Endothelial cell of umbilical vein (primary cell): ENCODE results near the gene CCDC69. TPM values are rescaled to one million over a fixed set of nuclear protein-coding genes. Genes with fewer than 3 reads are reported as not detected.

Source experiments
- BruUV-seq: library from RNA; stranded (reverse); fragments of 400-500 nt; replicated peaks from 2 replicates; lab custom pipeline; 2021; lab: Mats Ljungman, UMichigan
- CTCF ChIA-PET: fragments of 300-600, 350-600 bp; sonication (Branson Sonifier 250); formaldehyde crosslinking; loops from one replicate; lab custom pipeline; 2021; ENCODE audit warnings: antibody characterized with exemption, inconsistent platforms; lab: Charles Lee
- POLR2A ChIA-PET: fragments of 300-600, 350-600 bp; sonication (Branson Sonifier 250); formaldehyde crosslinking; loops from one replicate; lab custom pipeline; 2021; ENCODE audit warnings: antibody characterized with exemption, inconsistent platforms; lab: Charles Lee
- DNase-seq: peaks from one replicate; pipeline ENCODE4 v3.0.0-alpha.2; 2011; ENCODE audit warnings: low read depth, low spot score
- FAIRE-seq: peaks from 2 replicates; lab custom pipeline; 2011; peaks lifted over from hg19 to GRCh38; lab: Jason Lieb, UNC
- H2AFZ ChIP-seq: 2 replicates; pipeline ENCODE4 v1.6.0; 2012; ENCODE audit warnings: low read depth, low read length, control low read depth, inconsistent platforms
- H3K27ac ChIP-seq: 2 replicates; pipeline ENCODE4 v1.5.1; 2011; ENCODE audit warnings: low read depth, mild to moderate bottlenecking, control low read depth, low read length, moderate library complexity; ENCODE audit not compliant: insufficient read depth
- H3K27me3 ChIP-seq, 2 experiments: 2 replicates each; pipeline versions ENCODE4 v1.6.0 to v1.6.1; 2011; ENCODE audit warnings: low read length in 2 of 2, mixed read lengths in 1 of 2; ENCODE audit not compliant: control insufficient read depth in 2 of 2, insufficient read depth in 2 of 2
- H3K36me3 ChIP-seq, 2 experiments: 2 replicates in 1 of 2; 3 replicates in 1 of 2; pipeline ENCODE4 v1.5.1; 2011; ENCODE audit warnings: low read length in 2 of 2, mild to moderate bottlenecking in 1 of 2, moderate library complexity in 1 of 2; ENCODE audit not compliant: control insufficient read depth in 2 of 2, insufficient read depth in 2 of 2; ENCODE audit errors: extremely low read depth in 1 of 2
- H3K4me1 ChIP-seq: 3 replicates; pipeline ENCODE4 v1.5.1; 2011; ENCODE audit warnings: mild to moderate bottlenecking, low read length; ENCODE audit not compliant: control insufficient read depth, insufficient read depth; ENCODE audit errors: extremely low read depth
- H3K4me2 ChIP-seq: 2 replicates; pipeline ENCODE4 v1.6.1; 2011; ENCODE audit warnings: low read length, control low read depth, mixed read lengths; ENCODE audit not compliant: insufficient read depth
- H3K4me3 ChIP-seq, 3 experiments: fragments of 200-600 bp in 1 of 3; sonication (generic), shearing (Covaris generic) in 1 of 3; replicated peaks in 1 of 3; 2 replicates each; pipeline ENCODE4 v1.5.1; 2011 to 2016; ENCODE audit warnings: control low read depth in 3 of 3, low read length in 3 of 3, mild to moderate bottlenecking in 2 of 3, inconsistent platforms in 1 of 3, low read depth in 1 of 3, moderate library complexity in 1 of 3; ENCODE audit not compliant: insufficient read depth in 1 of 3
- H3K79me2 ChIP-seq: 2 replicates; pipeline ENCODE4 v1.6.0; 2012; ENCODE audit warnings: low read length, inconsistent platforms; ENCODE audit not compliant: control insufficient read depth, insufficient read depth
- H3K9ac ChIP-seq: replicated peaks from 2 replicates; pipeline ENCODE3; 2011; ENCODE audit warnings: low read length, control low read depth; ENCODE audit not compliant: insufficient read depth; ENCODE audit errors: extremely low read depth
- H3K9me1 ChIP-seq: replicated peaks from 3 replicates; pipeline ENCODE4 v1.6.0; 2011; ENCODE audit warnings: mild to moderate bottlenecking, low read length; ENCODE audit not compliant: control insufficient read depth, insufficient read depth; ENCODE audit errors: extremely low read depth
- H3K9me3 ChIP-seq: replicated peaks from 2 replicates; pipeline ENCODE4 v1.5.1; 2012; ENCODE audit warnings: low read length, inconsistent platforms; ENCODE audit not compliant: control insufficient read depth, insufficient read depth
- H4K20me1 ChIP-seq: replicated peaks from 2 replicates; pipeline ENCODE3; 2011; ENCODE audit warnings: mild to moderate bottlenecking, low read length; ENCODE audit not compliant: control insufficient read depth, insufficient read depth; ENCODE audit errors: extremely low read depth
- EZH2 ChIP-seq: IDR thresholded peaks from 2 replicates; pipeline ENCODE4 v1.6.1; 2012; ENCODE audit warnings: borderline replicate concordance, low read depth, mild to moderate bottlenecking, moderate library complexity, low read length, inconsistent platforms; ENCODE audit not compliant: severe bottlenecking
- FOS ChIP-seq: IDR thresholded peaks from 2 replicates; pipeline ENCODE4 v1.6.1; 2011; ENCODE audit warnings: mild to moderate bottlenecking, low read length, moderate library complexity, borderline replicate concordance; ENCODE audit not compliant: insufficient read depth
- GATA2 ChIP-seq: IDR thresholded peaks from 2 replicates; pipeline ENCODE4 v1.7.0; 2011; ENCODE audit warnings: low read depth, mild to moderate bottlenecking, moderate library complexity, mixed read lengths, low read length; ENCODE audit not compliant: insufficient read length, insufficient read depth
- JUN ChIP-seq: IDR thresholded peaks from 2 replicates; pipeline ENCODE4 v1.6.1; 2011; ENCODE audit warnings: borderline replicate concordance, low read depth; ENCODE audit not compliant: insufficient read length, insufficient read depth
- MYC ChIP-seq: IDR thresholded peaks from one replicate; pipeline ENCODE4 v1.6.1; 2011; ENCODE audit warnings: mild to moderate bottlenecking, low read depth, low read length
- POLR2A ChIP-seq: IDR thresholded peaks from 2 replicates; pipeline ENCODE4 v1.6.1; 2012; ENCODE audit warnings: low read depth, mild to moderate bottlenecking, control low read depth, low read length
- POLR2AphosphoS5 ChIP-seq: IDR thresholded peaks from 2 replicates; pipeline ENCODE4 v1.6.1; 2012; ENCODE audit warnings: low read depth, mild to moderate bottlenecking, control low read depth, low read length, moderate library complexity; ENCODE audit not compliant: insufficient read depth
- dilution Hi-C: fragments of 300-500 bp; cut with MboI; formaldehyde crosslinking; loops from one replicate; pipeline ENCODE4 v1.15.0; 2019; ENCODE audit warnings: low sequenced_read_pairs; ENCODE audit not compliant: extremely low pct_ligation_motif_present
- intact Hi-C: fragments of 100-400 bp; cut with micrococcal nuclease; formaldehyde crosslinking; loops from one replicate; pipeline ENCODE4 v1.10.0; 2022
- polyA plus RNA-seq, 4 experiments: library from polyadenylated mRNA; depleted of rRNA in 3 of 4; stranded (reverse) in 3 of 4; unstranded in 1 of 4; fragments of >200 nt; gene quantifications; 2 replicates each; pipeline versions ENCODE4 v1.2.1 to v1.2.3, GENCODE V29; 2011 to 2012; ENCODE audit warnings: missing spikeins in 1 of 4
- total RNA-seq: library from RNA; stranded (reverse); gene quantifications from 2 replicates; pipeline ENCODE4 v1.2.3, GENCODE V29; 2021
- TF ChIP-seq, protein P1 (sequence below), 2 donors: IDR thresholded peaks; 1 replicate in 1 of 2; 2 replicates in 1 of 2; pipeline ENCODE4 v1.5.1; 2011; ENCODE audit warnings: low read length in 2 of 2, mild to moderate bottlenecking in 2 of 2, moderate library complexity in 2 of 2, control low read depth in 1 of 2, inconsistent platforms in 1 of 2, low read depth in 1 of 2; ENCODE audit not compliant: insufficient read depth in 1 of 2; ENCODE audit errors: extremely low read depth in 1 of 2
- TF ChIP-seq, protein P2 (sequence below): IDR thresholded peaks from 2 replicates; pipeline ENCODE4 v1.6.1; 2011; ENCODE audit not compliant: insufficient read depth, insufficient read length

The CCDC69 gene
- total and polyA plus RNA-seq, 2 donors (not counting 3 experiments of a cell fraction or from before 2014, with no cell fraction given): 4.1 to 4.5 TPM

- no TSS peak for BruUV-seq
- POLR2A ChIA-PET: no interaction called here
- H4K20me1 ChIP-seq: no peaks in the 10 kb centered on the region
- CTCF ChIA-PET: interaction anchor here (1.0 to 1.2 kb wide), 2 partner anchors 10 to 192 kb away, joined by 3 to 4 read pairs; partner anchors contain the start of gene GM2A
- dilution Hi-C loops (no loop called here), intact Hi-C loops (no loop called here)
- H3K27ac ChIP-seq: no peak overlapping the region
- H3K27me3 ChIP-seq: peaks cover 3 to 9% of the 10 kb centered on the region in 2 experiments
- H3K36me3 ChIP-seq: no peaks in the 10 kb centered on the region
- no peaks in the 10 kb centered on the region for H3K9me3 ChIP-seq
- no peaks in the 10 kb centered on the region for H3K9me1 ChIP-seq
- no peak for DNase-seq
- H3K79me2 ChIP-seq: no peaks in the 10 kb centered on the region
- H3K9ac ChIP-seq: no peak overlapping the region
- no peak overlapping the region for H2AFZ ChIP-seq
- no peak for FAIRE-seq
- H3K4me3 ChIP-seq: no peak overlapping the region
- no peak overlapping the region for H3K4me2 ChIP-seq
- no peaks in the 10 kb centered on the region for H3K4me1 ChIP-seq
- TF ChIP-seq, protein P1, sequence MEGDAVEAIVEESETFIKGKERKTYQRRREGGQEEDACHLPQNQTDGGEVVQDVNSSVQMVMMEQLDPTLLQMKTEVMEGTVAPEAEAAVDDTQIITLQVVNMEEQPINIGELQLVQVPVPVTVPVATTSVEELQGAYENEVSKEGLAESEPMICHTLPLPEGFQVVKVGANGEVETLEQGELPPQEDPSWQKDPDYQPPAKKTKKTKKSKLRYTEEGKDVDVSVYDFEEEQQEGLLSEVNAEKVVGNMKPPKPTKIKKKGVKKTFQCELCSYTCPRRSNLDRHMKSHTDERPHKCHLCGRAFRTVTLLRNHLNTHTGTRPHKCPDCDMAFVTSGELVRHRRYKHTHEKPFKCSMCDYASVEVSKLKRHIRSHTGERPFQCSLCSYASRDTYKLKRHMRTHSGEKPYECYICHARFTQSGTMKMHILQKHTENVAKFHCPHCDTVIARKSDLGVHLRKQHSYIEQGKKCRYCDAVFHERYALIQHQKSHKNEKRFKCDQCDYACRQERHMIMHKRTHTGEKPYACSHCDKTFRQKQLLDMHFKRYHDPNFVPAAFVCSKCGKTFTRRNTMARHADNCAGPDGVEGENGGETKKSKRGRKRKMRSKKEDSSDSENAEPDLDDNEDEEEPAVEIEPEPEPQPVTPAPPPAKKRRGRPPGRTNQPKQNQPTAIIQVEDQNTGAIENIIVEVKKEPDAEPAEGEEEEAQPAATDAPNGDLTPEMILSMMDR (IDR thresholded peaks at IDR 0.05; ENCODE audit: extremely low read depth in 1 of 2, insufficient read depth in 1 of 2, low read depth in 1 of 2, low read length in 2 of 2): no peak
- no peak for TF ChIP-seq EZH2
- TF ChIP-seq POLR2AphosphoS5: no peak
- no peak for TF ChIP-seq MYC
- TF ChIP-seq GATA2: no peak
- TF ChIP-seq JUN: no peak
- no peak for TF ChIP-seq FOS
- no peak for TF ChIP-seq POLR2A
- TF ChIP-seq, protein P2, sequence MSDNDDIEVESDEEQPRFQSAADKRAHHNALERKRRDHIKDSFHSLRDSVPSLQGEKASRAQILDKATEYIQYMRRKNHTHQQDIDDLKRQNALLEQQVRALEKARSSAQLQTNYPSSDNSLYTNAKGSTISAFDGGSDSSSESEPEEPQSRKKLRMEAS: no peak
These were observed 19.2 kb upstream of the CCDC69 start for GRCh38 chr5:151243127-151243526.
